NCI-H1694 treated with DMSO at 0.1 percent for 48 hours (cell line): Measurements from ENCODE around the gene C2CD2L.
"Not testable (repeated sequence)": the region's sequence is repeated elsewhere in the genome, so short reads cannot be mapped to it uniquely, and the experiment has no call there.

Source experiments
- DNase-seq: peaks from one replicate; lab custom pipeline; 2025; lab: John Stamatoyannopoulos, UW

Gene C2CD2L

DNA sequence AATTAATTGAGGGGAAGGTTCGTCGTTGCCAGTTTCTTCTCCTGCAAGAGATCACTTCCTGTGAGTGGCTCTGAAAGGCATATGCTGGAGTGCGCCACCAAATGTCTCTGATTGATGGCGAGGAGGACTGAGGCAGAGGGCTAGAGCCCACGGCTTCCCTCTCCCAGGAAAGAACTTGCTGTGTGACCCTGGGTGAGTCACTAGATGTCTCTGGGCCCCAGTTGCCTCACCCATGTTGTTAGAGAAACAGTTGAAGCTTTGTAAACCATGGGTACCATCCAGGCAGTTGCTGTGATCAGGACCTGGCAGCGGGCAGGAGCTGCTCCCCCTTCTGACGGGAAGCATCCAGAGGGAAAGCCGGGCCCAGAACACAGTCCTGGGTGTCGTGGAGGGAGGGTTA lies 44.9 kb downstream of the C2CD2L start:
- no peak for DNase-seq

- no peak for DNase-seq
Observed at GRCh38 chr11:119152604-119153003, 45.5 kb downstream of the C2CD2L start.

DNA sequence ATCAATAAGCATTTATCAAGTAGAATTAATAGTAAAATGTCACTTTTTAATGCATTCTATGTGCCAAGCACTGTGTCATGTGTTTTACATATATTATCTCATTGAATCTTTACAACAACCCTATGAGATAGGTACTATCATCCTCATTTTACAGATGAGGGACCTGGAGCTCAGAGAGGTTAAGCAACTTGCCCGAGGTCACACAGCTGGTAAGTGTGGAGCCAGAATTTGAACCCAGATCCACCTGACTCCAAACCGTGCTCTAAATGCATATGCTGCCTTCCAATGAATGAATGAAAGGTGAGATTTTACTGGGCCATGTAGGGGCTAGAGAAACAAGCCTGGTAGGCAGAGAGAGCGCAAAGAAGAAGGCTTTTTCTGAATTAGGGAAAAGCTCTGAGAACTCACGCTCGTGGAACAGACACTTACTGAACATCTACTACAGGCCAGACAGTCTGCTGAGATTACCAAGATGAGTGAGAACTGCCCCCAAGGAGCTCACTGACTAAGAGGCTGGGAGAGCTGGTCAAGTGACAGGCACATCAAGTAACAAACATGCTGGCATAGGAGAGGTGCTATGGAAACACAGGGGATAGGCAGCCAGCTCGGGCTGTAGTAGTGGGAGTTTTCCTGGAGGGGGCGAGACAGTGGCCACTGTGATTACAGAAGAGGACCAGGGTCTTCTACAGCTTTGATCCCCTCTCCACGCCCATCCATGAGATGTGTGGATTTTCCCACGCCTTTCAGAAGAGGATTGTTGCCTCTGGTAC lies 46.1 kb downstream of the C2CD2L start:
- no peak for DNase-seq

- DNase-seq, result no peak
Observed at GRCh38 chr11:119154178-119154577, 47.0 kb downstream of the C2CD2L start.

DNA sequence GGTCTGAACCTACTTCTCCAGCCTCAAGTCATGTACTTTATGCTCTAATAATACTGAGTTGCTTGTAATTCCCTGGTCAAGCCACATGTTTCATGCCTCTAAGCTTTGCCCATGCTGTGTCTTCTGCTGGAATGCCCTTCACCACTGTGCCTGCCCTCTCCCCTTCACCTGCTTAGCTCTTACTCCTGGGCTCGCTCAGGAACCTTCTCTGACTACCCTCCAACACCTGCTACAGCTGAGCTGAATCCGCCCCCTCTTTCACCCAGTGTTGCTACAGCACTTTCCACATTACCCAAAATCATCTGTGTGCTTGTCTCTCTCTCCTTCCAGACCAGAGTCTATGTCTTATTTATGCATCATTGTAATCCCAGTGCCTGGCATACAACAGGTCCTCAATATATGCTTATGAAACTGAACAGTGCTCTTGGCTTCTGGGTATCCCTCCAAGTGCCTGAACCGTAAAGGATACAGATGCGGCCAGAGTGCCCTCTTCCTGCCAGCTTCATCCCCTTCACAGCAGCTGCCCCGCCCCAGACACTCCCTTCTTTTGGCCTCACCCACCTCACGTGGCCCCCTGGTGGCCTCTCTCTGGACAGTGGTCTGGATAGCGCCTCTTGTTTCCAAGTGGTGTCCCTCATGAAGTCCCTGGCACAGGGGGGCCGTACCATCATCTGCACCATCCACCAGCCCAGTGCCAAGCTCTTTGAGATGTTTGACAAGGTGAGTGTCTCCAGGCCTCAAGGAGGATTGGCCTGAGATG lies 48.8 kb downstream of the C2CD2L start:
- no peak for DNase-seq

DNA sequence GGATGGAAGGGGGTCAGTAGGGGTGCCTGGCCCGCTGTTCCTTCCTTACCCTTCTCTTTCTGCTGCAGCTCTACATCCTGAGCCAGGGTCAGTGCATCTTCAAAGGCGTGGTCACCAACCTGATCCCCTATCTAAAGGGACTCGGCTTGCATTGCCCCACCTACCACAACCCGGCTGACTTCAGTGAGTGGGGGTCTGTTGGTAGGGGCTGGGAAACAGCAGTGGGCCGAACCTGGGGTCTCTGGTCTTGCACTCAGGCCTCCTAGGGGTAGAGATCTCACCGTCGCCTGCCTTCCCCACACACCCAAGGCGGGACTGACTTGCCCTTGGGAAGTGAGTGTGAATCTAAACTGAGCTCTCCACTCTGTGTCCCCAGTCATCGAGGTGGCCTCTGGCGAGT lies 49.4 kb downstream of the C2CD2L start:
- no peak for DNase-seq

- DNase-seq, result no peak
Observed at GRCh38 chr11:119157063-119157462, 49.9 kb downstream of the C2CD2L start.

- no peak for DNase-seq
Observed at GRCh38 chr11:119158467-119158866, 51.3 kb downstream of the C2CD2L start.

- no peak for DNase-seq
Observed at GRCh38 chr11:119160151-119160550, 53.0 kb downstream of the C2CD2L start.

DNA sequence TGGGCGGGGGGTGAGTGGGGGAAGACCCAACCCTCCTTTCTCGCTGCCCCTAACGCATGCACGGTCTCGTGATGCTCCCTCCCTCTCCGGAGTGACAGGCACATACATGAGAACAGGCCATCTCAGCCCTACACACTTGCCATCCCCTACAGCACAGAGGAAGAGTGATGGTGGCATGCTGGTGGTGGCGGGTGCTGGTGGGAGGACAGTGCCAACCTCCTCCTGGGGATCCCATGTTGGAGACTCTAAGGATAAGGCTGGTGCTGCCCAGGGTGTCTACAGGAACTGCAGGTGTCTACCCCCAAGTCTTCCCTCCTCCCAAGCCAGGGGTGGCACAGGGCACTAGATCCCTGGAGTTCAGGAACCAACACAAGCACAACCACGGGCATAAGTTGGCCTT lies 54.7 kb downstream of the C2CD2L start:
- DNase-seq, result no peak

GRCh38 chr11:119166368-119167076 lies 59.4 kb downstream of the C2CD2L start:
- no peak for DNase-seq

GRCh38 chr11:119167077-119167458 lies 59.9 kb downstream of the C2CD2L start:
- DNase-seq, result not testable (repeated sequence)

DNA sequence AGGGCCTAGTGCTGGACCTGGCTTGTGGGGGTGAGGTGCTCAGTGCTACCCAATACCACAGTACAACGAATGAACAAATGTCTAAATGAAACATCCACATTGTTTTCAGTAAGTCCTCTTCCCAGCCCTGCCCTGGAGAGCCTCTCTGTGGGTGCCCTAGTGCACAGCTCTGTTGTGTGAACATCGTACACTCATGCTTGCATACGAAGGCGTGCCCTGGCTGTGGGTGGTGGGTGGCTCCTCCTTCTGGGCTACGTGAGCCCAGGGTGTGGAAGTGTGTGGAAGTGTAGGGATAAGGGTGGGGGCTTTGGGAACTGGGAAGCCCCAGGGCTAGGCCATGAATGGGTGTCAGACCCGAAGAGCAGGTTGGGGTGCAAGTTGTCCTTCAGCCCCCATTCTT lies 60.8 kb downstream of the C2CD2L start:
- no peak for DNase-seq
